Embryonic facial prominence (tissue), 1 donor: ENCODE results near the gene PBX2.

ENCODE experiments used
- DNase-seq: peaks from one replicate; pipeline ENCODE4 v3.0.0-alpha.2; 2016; ENCODE audit errors: extremely low spot score

The PBX2 gene

GRCh38 chr6:32174416-32174815, 15.6 kb downstream of the PBX2 start:
- no peak for DNase-seq

- DNase-seq: no peak
These were observed 16.8 kb downstream of the PBX2 start for GRCh38 chr6:32173051-32173727.

GRCh38 chr6:32171234-32171633, 18.8 kb downstream of the PBX2 start:
- DNase-seq: no peak

- no peak for DNase-seq
These were observed 19.7 kb downstream of the PBX2 start for GRCh38 chr6:32170294-32170693.

GRCh38 chr6:32168807-32169591, 21.0 kb downstream of the PBX2 start:
- DNase-seq: no peak

- DNase-seq: no peak
These were observed 21.7 kb downstream of the PBX2 start for GRCh38 chr6:32168350-32168749.

GRCh38 chr6:32167761-32168262, 22.2 kb downstream of the PBX2 start:
- DNase-seq: no peak

- no peak for DNase-seq
These were observed 22.7 kb downstream of the PBX2 start for GRCh38 chr6:32167154-32167760.

- DNase-seq: no peak
These were observed 23.5 kb downstream of the PBX2 start for GRCh38 chr6:32166411-32167061.

GRCh38 chr6:32164295-32164694, 25.7 kb downstream of the PBX2 start, which contains the start of gene EGFL8:
Gene EGFL8 (plus strand): TSS chr6:32164595. CDS start chr6:32166166, 1,571 bp downstream.
- DNase-seq: no peak

- DNase-seq: no peak
These were observed 26.3 kb downstream of the PBX2 start for GRCh38 chr6:32163559-32164258.

- no peak for DNase-seq
These were observed 31.9 kb downstream of the PBX2 start for GRCh38 chr6:32158052-32158451.

- no peak for DNase-seq
These were observed 33.1 kb downstream of the PBX2 start for GRCh38 chr6:32156891-32157290.

GRCh38 chr6:32154514-32155161, 35.4 kb downstream of the PBX2 start:
- peak; percentile 66 for DNase-seq

- DNase-seq: peak; percentile 94
These were observed 36.2 kb downstream of the PBX2 start, which contains the start of gene PPT2 for GRCh38 chr6:32153564-32154513. Gene PPT2 (plus strand): TSS chr6:32154141. CDS start chr6:32154595, 454 bp downstream.

- no peak for DNase-seq
These were observed 37.0 kb downstream of the PBX2 start for GRCh38 chr6:32152769-32153563.

GRCh38 chr6:32151863-32152768, 37.9 kb downstream of the PBX2 start, which contains the start of gene PRRT1:
Gene PRRT1 (minus strand): TSS chr6:32151939. CDS start chr6:32151827, 112 bp downstream.
- no peak for DNase-seq
